Activated CD8-positive, alpha-beta T cell treated with anti-CD3 and anti-CD28 coated beads, Interleukin-2, amount 10 ng/mL, durations not matched to agents 7 days and 5 days (primary cell): ENCODE measurements around the gene SLBP. TPM values are rescaled to one million over a fixed set of nuclear protein-coding genes. Genes with fewer than 3 reads are reported as not detected.

Experiments used
- ATAC-seq: fragments of 150-1000 bp; cut with Tn5 transposase; one replicate; pipeline ENCODE4 v1.10.0; 2021; ENCODE audit warnings: moderate library complexity
- CTCF ChIA-PET: fragments of 350-600 bp; sonication (Branson Sonifier 250); formaldehyde crosslinking; loops from one replicate; lab custom pipeline; 2021; ENCODE audit warnings: antibody characterized with exemption; lab: Charles Lee
- POLR2A ChIA-PET: fragments of 350-600 bp; sonication (Branson Sonifier 250); formaldehyde crosslinking; loops from one replicate; lab custom pipeline; 2021; ENCODE audit warnings: antibody characterized with exemption; lab: Charles Lee
- DNase-seq: peaks from one replicate; pipeline ENCODE4 v3.0.0-alpha.2; 2020
- H3K27ac Mint-ChIP-seq: one replicate; pipeline ENCODE4 v1.8.0; 2021; ENCODE audit warnings: mild to moderate bottlenecking, mixed read lengths
- H3K27me3 Mint-ChIP-seq: one replicate; pipeline ENCODE4 v1.8.0; 2021; ENCODE audit warnings: low read depth, mixed read lengths
- H3K36me3 Mint-ChIP-seq: one replicate; pipeline ENCODE4 v1.8.0; 2021; ENCODE audit warnings: low read depth, mixed read lengths
- H3K4me1 Mint-ChIP-seq: one replicate; pipeline ENCODE4 v1.8.0; 2021; ENCODE audit warnings: low read depth, mixed read lengths
- H3K4me3 Mint-ChIP-seq: one replicate; pipeline ENCODE4 v1.8.0; 2021; ENCODE audit warnings: mild to moderate bottlenecking, mixed read lengths
- H3K9me3 Mint-ChIP-seq: one replicate; pipeline ENCODE4 v1.8.0; 2022; ENCODE audit warnings: mixed read lengths; ENCODE audit not compliant: insufficient read depth
- total RNA-seq, 2 experiments: library from RNA; stranded (reverse); gene quantifications; one replicate each; pipeline ENCODE4 v1.2.3, GENCODE V29; 2021

SLBP gene
- total RNA-seq, 2 experiments from 2014 or later: 132 to 136 TPM

DNA sequence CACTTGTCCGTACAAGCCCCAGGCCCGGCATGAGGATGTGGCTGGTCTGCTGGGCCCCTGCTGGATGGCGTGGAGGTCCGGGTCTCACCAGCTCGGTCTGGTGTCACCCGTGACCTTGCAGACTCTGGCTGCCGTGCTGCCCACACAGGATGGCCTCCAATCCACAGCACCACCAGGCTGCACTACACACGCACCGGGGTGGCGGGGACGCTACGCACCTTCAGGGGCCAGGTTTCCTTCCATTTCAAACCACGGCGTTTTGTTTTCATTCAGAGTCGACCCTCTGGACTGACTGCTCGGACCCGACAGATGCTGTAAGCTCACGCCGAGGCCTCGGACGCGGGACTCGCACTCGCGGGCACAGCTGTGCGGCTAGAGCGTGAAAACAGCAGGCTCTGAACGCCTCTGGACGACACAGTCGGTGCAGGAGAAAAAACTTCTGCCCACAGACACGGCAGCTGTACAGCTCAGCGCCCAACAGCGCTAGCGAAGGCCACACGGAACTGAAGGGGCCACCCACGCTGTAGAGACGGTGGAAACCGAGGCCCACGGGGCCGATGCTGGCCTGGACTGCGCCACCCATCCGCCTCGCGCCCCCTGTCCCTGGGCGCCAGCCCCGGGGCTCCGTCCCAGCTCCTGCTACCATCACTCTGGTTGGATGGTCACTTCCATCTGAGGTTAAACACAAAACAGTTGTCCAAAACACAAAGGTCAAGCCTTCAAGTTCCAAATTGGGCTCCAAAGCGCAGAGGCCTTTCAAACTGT lies 68.0 kb downstream of the SLBP start:
- Mint-ChIP-seq H3K4me3 (no peak overlapping the region), H3K9me3 (no peaks in the 10 kb centered on the region), H3K4me1 (peaks cover 8% of the 10 kb centered on the region), H3K27ac (no peak overlapping the region), H3K27me3 (no peaks in the 10 kb centered on the region), H3K36me3 (no peaks in the 10 kb centered on the region)
- ATAC-seq (no peak), DNase-seq (no peak)
- POLR2A ChIA-PET: no interaction called here
- CTCF ChIA-PET: no interaction called here

Other genes with a start within 250 kb of the SLBP start
- under 1 TPM; 0.45 to 0.91 TPM for gene FAM53A, start 28.0 kb downstream of the SLBP start, total RNA-seq
- 10 to 100 TPM; 21.9 to 22.4 TPM for gene TMEM129, start 9.0 kb upstream of the SLBP start, total RNA-seq
- 100 to 1,000 TPM; 284 to 311 TPM for gene TACC3, start 9.2 kb upstream of the SLBP start, total RNA-seq
- under 1 TPM; 0.34 to 0.37 TPM for gene FGFR3, start 81.0 kb upstream of the SLBP start, total RNA-seq
- 10 to 100 TPM; 56.6 to 58.9 TPM for gene LETM1, start 143.8 kb upstream of the SLBP start, total RNA-seq
- gene NSD2, start 159.1 kb upstream of the SLBP start, total RNA-seq: 100 to 1,000 TPM; 287 to 290 TPM